Sciatic nerve (tissue), 2 donors: ENCODE data around the gene LEMD2. TPM values are rescaled to one million over a fixed set of nuclear protein-coding genes. Genes with fewer than 3 reads are reported as not detected.

Source experiments
- ATAC-seq: fragments of 200-7000 bp; cut with Tn5 transposase; one replicate; pipeline ENCODE4 v1.9.1; 2020; ENCODE audit warnings: mild to moderate bottlenecking, moderate library complexity
- DNase-seq: peaks from one replicate; pipeline ENCODE4 v3.0.0-alpha.2; 2020; ENCODE audit warnings: low spot score
- intact Hi-C: fragments of 100-400 bp; cut with DNase I; formaldehyde crosslinking; loops from one replicate; pipeline ENCODE4 v1.14.2; 2022
- total RNA-seq: library from RNA; stranded (reverse); fragmentation: NEBNext Ultra II Directional; extraction: Animal tissue kit (Norgen Biotek cat#: 25700); gene quantifications from one replicate; pipeline ENCODE4 v1.2.1, GENCODE V29; 2021
- donor health status: DM: no; HTN: no; CAD: no.
- donor health status: DM: no; HTN: no; CAD: no.

The LEMD2 gene
- total RNA-seq, 1 donor from 2014 or later: 55.2 TPM

DNA sequence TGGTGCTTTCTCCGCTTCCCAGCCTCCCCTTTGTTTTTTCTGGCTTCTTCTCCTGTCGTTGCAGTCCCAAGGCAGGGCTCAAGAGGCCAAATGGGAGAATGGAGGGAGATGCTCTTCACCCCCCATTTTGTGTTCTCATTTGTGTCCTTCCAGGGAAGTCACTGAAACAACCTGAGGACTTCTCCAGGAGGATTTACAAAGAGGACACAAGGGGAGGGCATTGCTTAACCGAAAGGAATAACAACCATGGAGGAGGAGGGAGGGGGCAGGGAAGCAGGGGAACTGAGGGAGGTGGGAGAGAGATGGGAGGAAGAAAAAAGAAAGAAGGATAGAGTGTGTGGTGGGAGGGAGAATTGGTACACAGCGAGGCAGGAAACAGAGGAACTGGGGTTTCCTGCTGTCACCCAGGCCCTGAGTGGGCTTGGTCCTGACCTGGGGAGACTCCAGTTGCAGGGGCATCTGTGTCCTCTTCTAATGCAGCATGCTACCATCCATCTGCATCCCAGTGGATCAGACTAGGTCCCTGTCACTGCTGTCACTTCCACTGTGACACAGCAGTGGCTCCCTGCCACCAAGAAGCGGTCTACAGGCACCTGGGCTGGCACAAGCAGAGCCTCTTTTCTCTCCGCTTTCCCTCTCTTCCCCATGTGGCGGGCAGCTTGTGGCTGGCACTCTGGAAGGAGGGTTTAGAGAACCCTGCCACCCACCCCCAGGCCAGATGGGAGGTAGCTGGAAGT, 32.0 kb upstream of the LEMD2 start:
- DNase-seq (no peak), ATAC-seq (no peak)
- intact Hi-C loops: no loop called here

DNA sequence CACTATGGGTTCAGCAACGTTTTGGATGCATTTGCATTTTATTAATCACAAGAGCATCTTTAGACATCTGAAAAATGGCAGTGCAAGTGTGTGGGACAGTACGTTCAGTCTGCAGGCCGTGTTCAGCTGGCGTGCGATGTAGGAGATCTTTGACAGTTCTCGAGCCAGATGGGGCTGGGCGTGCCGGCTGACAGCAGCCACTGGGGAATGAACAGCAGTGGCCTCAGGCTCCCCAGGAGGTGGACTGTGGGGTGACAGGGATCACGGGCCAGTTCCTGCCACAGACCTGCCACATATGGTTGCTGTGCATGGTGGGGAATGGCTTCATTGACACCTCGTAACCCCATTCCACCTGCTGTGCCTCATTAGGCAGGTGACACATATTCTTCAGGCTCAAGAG, 31.3 kb upstream of the LEMD2 start:
- intact Hi-C loops: no loop called here
- ATAC-seq: no peak

DNA sequence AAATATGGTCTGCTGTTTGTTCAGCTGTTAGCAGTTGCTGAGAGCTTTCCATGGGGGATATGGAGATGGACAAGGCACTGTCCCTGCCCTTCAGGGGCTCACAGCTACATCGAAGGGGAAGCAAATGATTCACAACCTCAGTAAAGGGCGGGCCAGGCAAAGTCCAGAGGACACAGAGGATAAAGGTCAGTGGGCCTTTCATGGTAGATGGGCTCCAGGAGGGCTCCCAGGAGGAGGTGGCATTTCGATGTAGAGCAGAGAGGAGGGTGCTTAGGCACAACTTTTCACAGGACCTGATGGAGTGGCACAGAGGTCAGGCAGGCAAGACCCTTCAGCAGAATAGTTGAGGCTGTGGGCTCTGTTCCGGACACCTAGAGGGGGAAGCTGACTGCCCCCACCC, 30.1 kb upstream of the LEMD2 start:
- no peak for ATAC-seq
- intact Hi-C loops: no loop called here
- DNase-seq: no peak

More for the DNA sequence above, 31.3 kb upstream of the LEMD2 start:
- DNase-seq: no peak

DNA sequence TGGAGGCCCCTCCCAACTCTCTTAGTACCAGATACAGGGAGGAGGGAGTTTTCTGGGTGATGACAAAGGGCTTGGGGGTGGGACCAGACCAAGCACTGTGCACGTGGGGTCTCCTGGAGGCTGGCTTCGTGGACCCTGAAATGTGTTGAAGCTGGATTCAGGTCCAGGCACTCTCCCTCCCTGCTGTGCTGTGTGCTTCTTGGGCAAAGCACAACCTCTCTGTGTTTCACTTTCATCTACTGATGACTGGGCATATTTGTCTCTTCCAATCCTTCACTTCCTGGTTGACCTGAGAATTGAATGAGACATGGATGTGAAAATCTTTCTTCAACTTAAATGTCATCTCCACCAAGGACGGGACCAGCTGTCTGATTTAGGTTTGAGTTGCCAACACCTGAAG, 29.4 kb upstream of the LEMD2 start:
- DNase-seq: no peak
- intact Hi-C loops: no loop called here
- no peak for ATAC-seq

DNA sequence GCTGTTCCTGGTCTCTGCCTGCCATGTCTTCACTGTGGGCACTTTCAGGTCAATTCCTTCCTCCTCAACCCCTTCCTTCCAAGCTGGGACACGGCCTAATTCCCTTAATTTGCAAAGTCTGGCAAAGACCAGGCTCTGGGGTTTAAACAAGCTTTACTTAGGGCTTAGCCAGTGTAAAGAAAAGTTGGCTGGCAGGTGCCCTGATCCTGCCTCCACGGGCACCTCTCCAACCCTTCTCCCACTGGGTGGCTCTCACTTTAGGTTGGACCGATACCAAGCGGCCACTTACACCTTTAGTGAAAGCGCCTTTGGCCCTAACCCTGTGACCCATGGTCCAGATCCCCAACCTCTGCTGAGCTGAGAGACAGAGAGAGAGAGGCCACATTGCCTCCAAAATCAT, 28.6 kb upstream of the LEMD2 start:
- ATAC-seq (no peak), DNase-seq (no peak)
- intact Hi-C loops: no loop called here

DNA sequence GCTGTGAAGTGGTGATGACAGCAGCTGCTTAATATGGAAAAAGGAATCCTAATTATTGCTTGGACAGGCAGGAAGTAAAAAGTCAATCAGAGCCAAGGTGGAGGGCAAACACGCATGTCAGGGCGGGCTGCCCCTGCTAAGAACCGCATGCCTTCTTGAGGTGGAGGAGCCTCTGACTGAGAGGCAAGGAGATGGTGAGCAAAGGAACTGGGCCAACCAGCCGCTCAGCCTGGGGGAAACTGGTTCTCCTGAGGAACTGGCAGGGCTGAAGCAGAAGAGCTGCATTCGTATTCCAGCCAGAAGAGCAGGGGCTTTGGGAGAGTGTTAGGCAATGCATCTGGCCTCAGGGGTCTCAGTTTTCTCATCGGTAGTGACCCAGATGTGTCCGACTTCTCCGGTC, 28.0 kb upstream of the LEMD2 start:
- no peak for ATAC-seq
- intact Hi-C loops: no loop called here
- DNase-seq: no peak

DNA sequence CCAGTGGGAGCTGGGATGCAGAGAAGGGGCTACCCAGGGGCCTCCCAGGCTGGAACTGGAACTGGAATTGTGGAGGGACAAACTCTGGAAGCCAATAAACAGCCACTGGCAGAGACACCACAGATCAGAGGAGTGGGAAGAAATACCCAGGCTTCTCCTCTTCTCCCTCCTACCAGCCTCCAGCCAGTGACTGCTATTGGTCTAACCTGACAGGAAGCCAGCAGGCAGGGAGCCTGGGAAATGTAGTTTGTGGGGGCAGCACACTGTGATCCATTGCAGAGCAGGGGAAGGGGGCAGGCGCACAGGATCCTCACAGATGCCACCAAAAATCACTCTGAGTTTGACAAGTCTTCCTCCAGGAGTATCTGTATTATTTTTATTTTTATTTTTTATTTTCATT, 26.9 kb upstream of the LEMD2 start:
- intact Hi-C loops: no loop called here
- DNase-seq (no peak), ATAC-seq (no peak)

DNA sequence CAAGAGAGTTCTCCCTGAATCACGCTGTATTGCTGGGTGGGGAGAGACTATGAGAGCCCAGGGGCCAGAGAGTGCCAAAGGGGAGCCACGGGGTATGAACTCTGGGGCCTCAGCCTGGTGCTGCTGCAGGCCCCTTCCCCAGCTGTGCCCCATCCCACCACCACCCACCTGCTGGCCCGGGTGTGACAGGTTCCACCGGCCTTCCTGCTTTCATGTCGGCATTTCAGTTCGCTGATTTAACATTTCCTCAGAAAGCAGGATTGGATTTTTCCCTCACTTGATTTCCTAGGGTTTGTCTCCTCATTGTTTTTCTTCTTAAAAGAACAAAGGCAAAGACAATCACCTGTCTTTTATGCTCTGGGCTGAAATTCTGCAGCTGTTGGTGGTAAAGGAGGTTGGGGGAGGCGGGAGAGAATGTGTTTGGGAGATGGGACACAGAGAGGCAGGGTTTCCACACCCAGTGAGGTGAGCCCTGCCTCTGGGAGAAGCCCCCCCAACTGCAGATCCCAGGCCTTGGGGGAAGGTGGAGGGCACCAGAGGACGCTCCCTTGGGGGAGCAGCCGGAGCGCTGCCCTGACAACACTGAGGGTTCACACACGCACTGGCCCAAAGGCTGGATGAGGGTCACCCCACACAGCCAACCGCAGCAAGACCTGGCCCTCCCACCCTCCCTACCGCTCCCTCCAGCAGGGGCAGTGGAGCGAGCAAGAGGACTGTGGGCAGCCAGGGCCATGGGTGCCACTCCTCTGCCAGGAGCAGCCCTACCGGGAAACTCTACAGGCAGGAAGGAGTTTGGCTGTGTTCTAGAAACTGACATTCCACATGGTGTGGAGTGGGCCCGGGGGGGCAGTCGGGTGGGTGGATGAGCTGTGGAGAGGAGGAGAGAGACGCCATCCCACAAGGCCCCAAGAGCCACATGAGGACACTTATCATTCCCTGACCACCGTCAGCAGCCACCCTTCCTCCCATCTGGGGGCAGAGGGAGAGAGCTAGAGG, 25.4 kb upstream of the LEMD2 start:
- ATAC-seq (no peak), DNase-seq (no peak)

DNA sequence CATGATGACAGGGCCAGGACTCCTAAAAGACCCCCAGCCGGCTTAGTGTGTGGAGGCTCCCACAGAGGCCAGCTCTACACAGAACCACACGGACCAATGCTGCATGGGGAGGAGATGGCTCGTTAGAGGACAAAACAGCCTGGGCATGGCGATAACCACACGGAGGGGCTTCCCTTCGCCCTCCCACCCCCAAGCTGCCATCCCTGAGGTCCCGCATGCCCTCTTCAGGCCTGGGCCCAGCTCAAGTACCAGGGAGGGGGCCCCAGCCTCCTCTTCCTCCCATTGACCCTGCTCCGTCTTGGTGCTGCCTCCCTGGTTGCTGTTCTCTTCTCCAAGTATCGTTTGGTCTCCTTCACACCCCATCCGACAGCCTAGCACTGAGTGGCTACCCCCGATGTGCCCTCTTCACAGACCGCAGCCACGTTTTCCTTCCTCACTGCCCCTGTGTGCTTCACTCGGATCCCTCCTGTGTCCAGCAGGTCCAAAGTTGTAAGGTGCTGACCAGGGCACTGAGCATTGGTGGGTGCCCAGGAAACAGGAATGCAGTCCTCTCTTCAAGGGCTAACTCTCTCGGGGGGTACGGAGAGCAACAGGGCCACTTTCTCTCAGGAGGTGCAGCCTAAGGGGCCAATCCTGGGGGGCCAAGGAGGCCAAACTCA, 24.4 kb upstream of the LEMD2 start:
- DNase-seq: no peak
- ATAC-seq: no peak
- intact Hi-C loops: no loop called here

More for the DNA sequence above, 25.4 kb upstream of the LEMD2 start:
- intact Hi-C loops: no loop called here

DNA sequence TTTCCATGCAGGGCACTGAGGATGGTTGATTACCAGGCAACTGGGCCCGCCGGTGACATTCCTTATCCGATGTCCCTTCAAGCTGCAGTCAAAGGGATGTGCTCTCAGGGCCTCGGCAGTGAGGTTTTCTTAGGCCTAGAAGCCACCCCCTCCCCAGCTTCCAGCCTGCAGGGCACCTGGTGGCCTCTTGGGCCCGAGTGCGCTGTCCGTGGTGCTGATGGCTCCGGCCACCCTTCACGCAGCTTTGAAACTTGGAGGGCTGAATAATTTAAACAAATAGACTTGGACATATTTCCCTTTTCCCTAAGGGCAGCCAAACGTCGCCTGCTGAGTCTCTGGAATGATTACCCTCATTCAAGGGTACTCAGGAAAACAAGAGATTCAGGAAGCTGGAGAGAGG, 23.7 kb upstream of the LEMD2 start:
- ATAC-seq: no peak
- intact Hi-C loops: no loop called here
- no peak for DNase-seq

DNA sequence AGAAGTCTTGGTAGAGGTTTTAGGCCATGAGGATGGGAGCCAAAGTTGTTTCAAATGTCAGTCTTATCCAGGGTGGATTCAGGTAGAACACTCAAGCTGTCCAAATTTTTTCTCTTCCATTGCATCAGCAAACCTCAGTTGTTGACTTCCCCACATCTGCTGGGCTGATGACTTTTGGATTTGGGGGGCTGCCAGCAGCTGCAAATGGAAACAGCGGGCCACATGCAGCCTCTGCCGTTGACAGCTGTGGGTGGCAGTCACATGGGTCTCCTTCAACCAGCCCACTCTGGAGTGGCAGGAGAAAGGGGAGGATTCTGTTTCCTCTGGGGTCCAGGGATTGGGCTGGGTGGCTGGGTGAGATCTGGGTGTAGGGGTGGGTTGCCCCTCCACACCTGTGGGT, 20.7 kb upstream of the LEMD2 start:
- ATAC-seq (no peak), DNase-seq (no peak)
- intact Hi-C loops: no loop called here

DNA sequence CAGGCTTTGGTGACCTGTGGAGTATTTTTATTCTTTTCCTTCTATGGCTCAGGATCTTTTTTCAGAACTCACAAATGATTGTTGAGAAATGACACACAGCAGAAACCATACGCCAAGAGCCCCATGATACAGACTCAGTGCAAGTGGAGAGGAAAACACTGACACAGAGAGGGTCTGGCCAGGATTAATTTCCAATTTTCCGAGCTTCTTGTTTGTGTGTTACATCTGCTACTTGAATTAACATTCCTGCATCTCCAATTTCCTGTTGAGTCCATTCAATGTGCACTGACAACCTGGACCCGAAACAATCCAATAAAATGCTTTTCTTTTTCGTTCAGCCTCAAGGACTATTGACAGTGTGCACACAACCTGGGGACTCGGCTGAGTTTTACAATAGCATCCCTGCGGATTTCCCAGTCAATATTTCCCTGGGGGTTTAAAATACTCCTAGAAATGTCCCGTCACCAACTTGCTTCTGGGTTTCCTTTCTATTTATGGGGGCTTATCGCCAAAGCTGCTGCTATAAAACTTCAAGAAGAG, 19.8 kb upstream of the LEMD2 start:
- intact Hi-C loops: no loop called here
- no peak for ATAC-seq
- no peak for DNase-seq

DNA sequence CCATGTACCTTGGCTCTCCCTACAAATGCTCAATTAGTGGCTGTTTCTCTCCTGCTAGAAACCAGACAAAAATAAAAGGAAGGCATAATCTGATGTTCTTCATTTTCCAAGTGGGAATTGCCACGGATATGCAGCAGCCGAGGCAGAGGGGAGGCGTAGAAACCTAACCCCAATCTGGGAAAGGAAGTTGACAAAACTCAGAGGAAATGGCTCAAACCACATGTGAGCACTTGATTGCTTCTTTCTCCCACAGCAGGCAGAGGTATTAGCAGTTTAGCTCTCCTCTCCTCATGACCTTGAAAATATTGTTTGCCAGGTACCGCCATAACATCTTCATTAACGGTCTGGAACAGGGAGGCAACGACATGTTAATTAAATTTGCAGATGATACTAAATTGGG, 18.7 kb upstream of the LEMD2 start:
- intact Hi-C loops: no loop called here
- DNase-seq: no peak
- no peak for ATAC-seq

DNA sequence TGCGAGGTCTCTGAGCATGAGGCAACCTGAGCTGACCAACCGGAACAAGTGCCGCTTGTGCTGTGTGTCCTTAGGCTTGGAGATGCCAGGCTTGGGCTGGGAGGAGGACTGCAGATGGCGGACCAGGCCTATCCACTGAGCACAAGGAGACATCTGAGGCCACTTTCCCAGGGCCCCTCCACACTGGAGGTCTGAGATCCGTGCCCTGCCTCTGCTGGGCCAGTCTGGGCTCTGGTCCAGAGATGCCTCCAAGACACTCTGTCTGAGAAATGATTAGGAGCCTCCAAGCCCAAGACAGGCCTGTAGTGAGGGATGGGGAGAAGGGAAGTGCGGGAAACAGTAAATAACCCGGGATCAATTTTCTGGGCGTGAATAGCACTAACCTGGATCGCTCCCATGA, 17.9 kb upstream of the LEMD2 start:
- DNase-seq (no peak), ATAC-seq (no peak)
- intact Hi-C loops: no loop called here

DNA sequence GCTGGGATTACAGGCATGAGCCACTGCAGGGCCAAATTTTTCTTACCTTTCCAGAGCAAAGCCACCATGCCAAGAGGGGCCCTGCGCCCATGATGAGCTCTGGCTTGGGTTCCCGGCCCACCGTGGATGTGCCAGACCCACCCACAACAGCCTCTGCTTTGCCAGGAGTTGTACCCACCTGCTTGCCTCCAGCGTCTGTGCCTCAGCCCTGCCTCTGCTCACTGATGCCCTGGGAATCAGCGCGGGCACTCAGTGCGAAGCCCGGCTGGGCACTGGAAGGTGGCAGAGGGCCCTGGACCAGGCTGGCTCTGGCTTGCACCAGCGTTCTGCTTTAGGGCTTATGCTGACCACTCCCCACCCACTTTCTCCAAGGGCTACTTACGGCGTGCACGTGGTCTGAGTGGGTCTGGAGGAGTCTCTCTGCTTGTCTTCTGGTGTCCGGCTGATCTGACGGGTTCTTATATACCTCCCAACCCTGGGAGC, 14.7 kb upstream of the LEMD2 start, which contains the start of gene MLN:
Gene MLN (minus strand): TSS at position 433 of the 483 bp plus-strand sequence. CDS start 2,840 bp downstream, outside the sequence.
- DNase-seq (no peak), ATAC-seq (no peak)
- intact Hi-C loops: no loop called here

DNA sequence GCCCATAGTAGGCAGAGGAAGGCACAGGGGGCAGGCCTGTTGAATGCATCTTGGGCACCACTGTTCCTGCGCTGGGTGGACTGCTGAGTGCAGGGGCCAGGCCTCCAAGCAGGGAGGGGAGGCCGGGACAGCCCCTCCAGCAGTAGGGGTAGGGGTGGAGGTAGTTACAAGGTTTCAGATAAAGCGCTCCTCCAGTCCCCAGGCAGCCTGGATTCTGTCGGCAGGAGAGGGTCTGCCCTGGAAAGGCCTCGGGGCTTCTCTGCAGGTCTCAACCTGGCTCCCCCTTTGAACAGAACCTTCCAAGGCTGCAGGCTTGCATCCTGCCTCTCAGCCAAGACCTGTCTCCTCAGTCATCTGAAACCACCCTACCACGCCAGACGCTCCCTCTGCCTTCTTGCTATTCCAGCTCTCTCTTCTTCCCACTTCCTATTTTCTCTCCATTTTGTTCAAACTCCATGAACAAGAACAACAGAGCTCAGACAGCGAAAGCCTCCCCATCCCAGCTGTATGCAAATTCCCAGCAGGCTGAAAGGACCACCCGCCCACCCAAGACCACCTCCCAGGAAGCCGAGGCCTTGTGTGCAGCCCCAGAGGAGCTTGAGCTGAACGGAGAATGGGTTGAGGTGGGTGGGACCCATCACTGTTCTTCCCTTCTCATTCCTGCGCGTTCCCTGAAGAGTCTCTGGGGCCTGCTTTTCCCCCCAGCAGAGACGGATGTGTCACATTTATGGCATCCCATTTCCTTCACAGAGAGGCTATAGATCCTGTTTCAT, 13.4 kb upstream of the LEMD2 start:
- no peak for DNase-seq
- intact Hi-C loops: no loop called here
- no peak for ATAC-seq

DNA sequence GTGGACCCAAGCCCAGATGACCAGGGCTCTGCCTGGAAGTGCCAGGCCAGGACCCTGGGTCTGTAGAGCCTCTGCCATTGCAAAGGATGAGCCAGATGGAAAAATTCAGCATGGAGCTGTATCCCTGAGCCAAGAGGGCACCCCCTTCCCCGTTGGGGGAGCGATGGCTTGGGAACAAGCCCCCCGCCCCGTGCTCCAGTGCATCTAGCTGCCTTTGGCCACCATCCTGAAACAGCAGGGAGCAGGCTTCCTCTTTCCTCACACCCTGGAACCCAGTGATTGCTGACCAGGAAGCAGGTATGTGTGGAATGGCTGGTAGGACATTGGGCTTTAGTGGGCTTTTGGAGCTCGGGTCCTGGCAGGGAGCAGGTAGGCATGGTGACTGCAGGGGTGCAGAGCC, 12.7 kb upstream of the LEMD2 start:
- DNase-seq: no peak
- ATAC-seq: no peak
- intact Hi-C loops: no loop called here

DNA sequence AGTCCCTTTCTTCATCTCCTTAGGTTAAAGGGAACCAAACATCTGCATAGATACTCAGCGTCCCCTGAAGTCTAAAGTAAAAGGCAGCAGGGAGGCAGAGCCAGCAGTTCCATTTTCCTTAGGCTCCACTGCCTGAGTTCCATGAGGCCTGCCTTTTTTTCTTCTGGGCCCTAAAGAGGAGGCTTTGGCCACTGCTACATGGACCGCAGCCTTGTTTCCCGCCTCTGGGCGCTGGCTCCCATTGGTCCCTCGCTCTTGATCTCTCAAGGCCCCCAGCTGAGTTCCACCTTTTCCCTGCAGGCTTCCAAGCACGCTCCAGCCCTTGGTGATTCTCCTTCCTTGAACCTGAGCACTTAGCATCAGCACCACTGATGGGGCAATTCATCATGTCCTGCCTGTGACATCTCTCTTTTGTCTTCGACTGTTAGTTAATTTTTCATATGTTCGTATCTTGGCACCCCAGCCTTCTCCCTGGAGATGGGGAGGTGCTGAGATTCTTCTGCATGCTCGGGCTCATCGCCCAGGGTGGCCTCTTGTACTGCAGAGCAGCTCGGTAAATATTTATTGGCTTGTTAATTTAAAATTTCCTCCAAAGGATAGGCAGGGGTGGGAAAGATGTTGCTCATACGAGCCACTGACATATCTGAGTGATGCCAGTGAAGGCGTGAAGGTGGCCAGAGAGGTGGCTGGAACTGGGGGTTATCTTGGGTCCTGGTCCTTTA, 11.5 kb upstream of the LEMD2 start:
- DNase-seq: no peak
- intact Hi-C loops: no loop called here

More for the DNA sequence above, 11.5 kb upstream of the LEMD2 start:
- no peak for ATAC-seq
